Inflammatory macrophage treated with lipopolysaccharide for 1 hour (primary cell): Measurements from ENCODE around the gene INTS1.
A peak's percentile ranks its signal among the peaks of the same experiment; 100 is the strongest.

ENCODE experiments used
- DNase-seq, 2 donors: peaks; one replicate each; pipeline ENCODE4 v3.0.0-alpha.2; 2020 to 2022

Gene INTS1

DNA sequence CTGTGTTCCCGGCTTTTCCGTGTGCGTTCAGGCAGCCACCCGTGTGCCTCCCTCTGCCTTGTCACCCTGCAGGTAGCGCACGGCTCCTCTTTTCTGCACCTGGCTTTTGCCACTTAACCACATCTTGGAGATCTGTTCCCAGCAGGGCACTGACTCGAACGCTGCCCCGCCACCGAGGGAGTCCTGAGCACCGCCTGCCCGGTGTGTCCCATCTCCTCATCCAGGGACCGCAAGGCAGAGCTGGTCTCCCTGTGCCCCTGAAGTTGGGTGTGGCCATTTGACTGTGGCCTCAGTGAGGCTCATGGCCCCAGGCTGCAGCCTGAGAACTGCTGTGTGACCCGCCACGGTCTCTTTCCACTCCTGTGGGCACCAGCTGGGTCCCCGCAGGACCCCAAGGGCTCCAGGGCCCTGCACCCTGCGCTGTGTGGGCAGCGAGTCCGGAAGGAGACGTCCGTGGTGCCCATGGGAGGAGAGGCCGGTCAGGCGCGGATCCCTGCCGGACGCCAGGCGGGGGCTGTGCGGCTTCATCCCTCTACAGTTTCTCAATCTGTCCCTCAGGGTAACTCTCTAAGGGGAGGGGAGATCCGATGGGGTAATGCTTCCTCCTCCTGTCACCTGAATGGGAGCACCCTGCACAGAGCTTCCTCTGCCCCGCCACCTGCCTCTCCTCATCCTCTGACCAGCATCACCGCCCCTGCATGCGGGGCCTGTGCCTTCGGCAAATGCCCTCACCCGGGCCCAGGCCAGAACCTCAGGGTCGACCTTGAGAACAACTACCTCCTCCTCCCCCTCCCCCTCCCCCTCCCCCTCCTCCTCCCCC, 1.8 kb upstream of the INTS1 start:
- DNase-seq = peak in 1 of 2 donors; percentile 23

DNA sequence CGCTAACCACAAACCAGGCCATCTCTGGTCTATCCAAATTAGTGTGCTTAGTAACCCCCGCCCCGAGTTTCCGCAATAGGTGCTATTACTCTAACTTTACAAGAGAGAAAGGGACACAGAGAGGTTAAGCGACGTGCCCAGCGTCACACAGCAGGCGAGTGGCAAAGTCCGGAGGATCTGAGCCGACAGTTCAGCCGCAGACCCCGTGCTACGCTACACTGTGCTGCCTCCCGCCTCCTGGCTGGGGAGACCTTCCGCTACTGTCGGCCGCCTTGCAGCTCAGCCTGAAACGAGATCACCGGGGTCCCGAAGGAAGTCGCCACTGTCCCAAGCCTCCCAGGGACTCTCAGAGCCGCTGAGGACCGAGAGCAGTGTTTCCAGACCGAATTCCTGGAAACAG, 799 bp downstream of the INTS1 start:
- no peak for DNase-seq

DNA sequence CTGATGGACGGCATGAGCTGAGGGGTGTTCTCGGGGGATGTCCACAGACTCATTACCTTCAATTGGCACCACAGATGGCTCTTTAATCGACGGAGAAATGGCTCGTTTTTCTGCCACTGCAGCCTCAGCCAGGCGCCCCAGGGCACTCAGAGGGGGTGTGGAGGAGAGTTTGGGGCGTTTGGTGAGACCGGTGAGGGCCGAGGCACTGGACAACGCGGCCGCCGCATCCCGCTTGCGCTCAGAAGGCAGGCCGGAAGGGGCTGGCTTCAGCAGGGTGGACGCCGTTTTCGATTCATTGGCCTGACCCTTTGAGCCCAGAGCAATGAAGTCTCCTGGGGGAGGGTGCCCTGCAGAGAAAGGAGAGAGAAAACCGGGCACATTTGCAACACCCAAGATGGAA, 1.3 kb downstream of the INTS1 start:
- no peak for DNase-seq

DNA sequence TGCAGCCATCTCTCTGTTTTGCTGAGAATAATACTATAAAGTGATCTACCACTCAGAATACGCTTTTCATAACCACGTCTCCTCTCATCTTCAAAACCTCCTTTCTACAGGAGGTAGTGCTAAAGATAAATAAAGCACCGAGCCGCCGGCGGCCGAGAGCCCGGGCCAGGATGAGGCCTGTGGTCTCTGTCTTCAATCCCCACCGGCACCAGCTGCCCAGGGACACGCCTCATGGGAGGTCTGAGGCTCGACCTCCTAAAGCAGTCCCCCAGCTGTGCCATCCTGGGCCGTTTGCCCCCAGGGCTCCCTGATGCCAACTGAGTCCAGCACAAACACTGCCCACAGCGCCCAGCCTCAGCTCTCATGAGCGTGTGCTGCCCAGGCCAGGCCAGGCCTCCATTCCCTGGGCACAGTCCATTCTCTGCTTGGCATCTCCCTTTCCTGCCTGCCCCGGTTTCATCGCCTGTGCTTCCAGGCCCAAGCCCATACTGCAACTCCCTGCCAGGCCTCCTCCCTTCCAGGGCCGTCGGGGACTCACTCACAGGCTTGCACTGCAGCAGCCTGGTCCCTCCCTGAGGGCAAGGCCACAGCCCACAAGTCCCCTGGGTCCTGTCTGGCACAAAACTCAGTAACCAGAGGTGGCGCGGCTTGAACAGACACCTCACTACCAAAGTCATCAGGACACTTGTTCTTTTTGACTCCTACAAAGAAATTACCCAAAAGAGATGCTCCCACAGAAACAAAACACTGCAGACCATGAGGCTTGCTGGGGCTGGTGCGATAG, 2.5 kb downstream of the INTS1 start:
- no peak for DNase-seq

DNA sequence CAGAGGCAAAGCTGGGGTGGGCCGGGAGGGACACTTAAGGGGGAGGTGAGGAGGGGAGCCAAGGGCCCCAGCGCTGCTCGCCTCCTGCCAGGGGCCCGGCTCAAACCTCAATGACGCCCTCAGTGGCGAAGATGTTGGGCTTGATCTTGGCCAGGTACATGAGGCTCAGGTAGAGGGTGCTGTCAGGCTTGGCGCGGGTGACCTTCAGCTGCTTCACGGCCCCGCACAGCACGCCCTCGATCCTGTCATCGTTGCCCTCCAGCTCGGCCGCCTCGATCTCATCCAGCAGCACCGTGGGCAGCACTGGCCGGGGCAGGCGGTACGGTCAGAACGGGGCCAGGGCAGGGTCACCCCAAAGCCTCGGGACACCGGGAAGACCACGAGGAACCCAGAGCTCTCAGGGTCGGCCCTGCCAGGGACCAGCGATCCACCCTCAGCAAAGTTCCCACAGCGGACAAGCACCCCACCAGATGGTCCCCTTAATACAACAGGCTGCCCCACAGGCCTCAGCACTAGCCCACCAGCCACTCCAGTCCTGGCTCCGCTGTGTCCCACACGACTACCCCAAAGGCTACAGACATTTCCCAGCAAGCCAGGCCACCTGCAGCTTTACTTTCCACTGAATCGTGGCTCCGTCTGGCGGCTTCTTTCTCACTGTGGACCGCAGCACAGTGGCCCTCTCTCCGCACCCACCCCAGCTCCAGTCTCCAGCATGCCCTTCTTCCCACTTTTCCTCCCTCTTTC, 4.0 kb downstream of the INTS1 start:
- DNase-seq = no peak

DNA sequence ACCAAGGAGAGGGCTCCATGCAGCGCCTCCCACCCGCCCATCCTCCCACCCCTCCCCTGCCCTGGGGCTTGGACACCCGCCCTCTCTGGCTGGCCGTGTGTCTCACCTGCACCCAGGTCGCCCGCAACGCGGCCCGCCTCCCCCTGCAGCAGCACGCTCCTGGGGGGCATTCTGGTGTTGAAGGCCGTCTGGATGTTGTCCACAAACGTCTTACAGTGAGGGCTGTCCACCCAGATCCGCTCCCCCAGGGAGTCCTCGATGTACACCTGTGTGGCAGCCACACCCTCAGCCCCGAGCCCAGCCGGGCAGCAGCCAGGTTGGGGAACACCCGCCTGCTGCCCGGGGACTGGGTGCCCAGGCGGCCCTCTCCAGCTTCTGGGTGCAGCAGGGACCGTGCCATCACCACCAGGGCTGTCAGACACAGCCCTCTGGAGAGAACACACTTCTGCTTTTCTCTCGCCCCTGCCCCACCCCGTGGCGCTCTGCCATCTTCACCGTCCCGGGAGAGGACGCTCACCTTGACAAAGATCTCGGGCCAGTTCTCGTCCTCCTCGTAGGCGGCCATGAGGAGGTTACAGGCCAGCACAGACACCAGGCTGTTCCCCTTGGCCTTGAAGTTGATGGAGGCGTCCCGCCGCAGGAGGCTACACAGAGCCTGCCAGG, 4.7 kb downstream of the INTS1 start:
- DNase-seq = no peak

DNA sequence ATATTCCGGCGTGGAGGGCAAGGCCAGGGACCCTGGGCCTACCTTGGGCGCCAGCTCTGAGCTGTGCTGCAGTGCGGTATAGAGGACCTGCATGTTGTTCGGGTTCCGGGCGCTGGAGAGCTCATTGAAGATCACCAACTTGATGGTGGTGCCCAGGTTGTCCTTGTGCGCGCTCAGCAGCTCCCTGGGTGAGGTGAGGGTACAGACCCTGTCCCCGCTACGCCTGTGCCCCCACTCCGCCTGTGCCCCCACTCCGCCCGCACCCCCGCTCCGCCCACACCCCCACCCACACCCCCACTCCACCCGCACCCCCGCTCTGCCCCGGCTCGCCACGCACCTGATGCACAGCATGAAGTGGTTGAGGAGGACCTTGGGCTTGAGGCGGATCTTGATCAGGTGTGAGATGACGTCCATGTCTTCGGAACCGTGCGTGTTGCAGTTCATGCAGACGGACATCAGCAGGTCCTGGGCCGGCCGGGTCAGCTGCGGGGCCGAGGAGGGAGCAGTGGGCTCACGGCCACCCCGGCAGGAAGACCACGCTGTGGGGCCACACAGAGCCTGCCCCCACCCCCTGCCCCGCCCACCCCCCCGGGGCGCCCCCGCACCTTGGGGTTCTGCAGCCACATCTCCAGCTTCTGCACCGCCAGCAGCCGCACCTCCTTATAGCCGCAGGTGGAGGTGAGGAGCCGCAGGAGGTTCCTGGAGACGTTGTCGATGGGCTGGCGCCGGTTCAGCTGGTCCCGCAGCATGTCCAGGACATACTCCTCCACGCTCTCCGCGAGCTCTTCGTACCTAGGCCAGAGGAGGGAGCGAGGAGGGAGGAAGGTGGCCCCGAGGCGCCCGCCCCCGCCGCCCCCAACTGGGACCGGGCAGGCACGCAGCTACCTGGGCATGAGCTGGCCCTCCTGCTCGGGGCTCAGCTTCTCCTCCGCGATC, 5.6 kb downstream of the INTS1 start:
- DNase-seq = no peak

DNA sequence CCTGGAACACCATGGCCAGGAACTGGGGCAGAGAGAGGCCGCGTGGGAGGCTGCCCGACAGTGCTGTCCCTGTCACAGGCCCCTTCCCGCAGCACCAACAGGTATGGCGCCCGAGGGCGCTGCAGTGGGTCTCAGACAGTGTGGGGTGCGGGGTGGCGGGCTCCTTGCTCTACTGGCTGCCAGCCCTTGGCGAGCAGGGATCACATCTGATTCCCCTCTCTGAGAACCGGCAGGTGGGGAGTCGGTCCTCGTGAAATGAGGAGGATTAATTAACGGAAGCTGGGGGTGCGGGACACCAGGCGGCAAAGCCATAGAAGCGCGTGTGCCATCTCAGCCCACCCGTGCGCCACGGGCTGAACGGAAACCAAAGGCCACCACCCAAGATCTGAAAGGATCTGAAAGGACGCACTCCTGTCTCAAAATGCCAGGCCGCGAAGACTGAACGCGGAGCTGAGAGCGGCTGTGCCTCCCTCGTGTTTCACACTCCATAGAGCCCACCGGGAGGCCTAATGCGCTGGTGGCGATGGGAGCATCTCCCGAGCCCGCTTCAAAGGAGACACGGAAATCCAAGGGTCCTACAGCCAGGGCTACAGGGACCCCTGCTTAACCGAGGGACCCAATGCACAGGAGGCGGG, 6.8 kb downstream of the INTS1 start:
- no peak for DNase-seq

DNA sequence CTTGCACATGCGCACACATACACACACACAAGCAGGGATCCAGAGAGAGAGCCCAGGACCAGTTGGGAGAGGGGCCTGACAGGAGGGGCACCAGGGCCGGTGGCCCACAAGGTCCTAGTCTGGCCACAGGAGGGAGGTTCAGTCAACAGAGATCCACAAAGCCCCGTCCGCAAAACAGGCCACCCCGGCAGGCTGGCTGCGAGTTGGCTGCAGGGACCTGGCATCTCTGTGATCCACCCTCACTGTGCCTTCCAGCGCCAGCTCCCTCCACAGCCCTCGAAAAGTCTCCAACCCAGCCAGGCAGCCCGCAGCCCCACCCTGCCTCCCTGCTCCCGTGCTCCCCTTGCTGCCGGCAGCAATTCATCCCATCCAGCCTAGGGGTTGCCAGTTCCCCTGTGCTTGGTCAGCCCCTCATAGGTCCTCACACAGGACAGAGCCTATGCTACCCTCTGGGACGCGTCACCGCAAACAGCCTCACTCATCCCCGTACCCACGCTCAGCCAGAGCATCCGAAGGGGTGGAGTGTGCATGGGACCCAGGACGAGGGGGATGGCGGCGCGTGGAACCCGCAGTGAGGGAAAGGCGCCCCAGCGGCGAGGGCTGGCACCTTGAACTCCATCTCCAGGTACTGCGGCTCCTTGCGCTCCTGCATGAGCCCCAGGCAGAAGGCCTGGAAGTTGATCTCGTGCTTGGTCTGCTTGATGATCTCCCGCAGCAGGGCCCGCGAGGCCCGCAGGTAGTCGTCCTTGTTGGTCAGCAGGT, 7.5 kb downstream of the INTS1 start:
- DNase-seq = no peak

DNA sequence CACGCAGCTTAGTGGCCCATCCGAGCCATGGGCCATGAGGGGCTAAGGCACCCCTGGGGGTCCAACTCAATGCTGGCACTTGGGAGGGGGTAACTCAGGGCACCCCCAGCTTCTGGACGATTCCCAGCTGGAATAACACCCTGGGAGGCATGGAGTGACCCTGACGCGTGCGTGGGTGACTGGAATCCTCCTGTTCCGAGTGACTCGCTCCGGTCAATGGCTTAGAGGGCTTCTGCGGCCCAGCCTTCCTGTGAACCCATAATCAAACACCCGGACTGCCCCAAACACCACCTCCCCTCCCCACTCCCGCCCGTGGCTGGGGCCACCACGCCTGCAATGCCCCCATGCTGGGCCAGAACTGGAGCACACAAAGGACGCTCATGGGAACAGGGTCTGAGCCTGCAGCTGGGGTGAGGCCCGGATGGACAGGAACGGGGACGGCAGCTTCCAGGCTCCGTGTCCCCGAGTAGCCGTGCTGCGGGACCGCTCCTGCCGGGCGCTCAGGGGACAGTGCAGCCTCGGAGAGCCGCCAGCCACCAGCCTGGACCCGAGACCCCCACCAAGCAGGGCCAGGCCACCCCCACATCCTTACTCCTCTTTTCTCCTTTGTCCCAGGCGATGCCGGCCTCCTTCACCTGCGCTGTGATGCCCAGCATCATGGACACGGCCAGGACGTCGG, 8.5 kb downstream of the INTS1 start:
- no peak for DNase-seq

DNA sequence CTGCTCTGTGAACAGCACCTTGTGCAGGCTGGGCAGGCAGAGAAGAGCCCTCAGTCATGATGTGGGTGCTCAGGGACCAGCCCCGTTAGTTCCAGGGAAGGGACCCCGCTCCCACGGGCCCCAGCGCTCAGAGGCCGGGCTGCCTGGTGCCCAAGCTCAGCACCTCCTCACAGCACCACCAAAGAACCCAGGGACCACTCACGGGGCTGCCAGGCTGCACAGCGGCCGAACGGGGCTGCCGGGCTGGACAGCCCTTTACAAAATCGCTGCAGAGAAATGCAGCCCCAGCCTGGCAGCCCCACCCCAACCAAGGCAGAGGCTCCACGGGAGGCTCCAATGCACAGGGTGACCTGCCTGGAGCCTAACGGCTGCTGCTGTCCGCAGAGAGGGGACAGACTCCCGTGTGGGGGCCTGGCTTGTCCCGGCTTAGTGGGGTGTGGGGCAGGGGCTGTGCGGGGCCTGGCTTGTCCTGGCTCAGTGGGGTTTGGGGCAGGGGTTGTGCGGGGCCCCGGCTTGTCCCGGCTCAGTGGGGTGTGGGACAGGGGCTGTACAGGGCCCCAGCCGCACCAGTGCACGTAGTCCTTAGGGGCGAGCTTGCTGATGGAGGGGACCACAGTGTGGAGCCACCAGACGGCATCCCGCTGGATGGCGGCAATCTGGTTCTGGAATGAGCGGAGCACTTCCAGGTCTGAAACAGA, 9.2 kb downstream of the INTS1 start:
- DNase-seq = no peak

DNA sequence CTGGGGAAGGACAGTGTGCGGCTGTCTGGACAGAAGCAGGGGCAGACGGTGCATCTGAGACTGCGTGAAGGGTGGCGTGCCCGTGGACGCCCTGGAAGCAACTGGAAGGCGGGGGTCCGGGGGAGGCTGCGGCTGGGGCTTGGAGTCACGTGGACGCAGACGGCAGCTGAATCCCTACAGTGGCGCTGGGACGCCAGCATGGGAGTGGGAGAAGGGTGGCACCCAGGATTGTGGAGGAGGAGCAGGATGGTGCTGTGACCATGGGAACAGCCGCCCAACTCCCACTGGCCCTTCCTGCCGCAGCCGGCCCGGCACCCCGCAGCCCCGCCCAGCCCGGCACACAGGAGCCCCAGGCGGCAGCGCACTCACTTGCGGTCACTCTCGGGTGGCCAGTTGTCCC, 9.7 kb downstream of the INTS1 start:
- DNase-seq = no peak

DNA sequence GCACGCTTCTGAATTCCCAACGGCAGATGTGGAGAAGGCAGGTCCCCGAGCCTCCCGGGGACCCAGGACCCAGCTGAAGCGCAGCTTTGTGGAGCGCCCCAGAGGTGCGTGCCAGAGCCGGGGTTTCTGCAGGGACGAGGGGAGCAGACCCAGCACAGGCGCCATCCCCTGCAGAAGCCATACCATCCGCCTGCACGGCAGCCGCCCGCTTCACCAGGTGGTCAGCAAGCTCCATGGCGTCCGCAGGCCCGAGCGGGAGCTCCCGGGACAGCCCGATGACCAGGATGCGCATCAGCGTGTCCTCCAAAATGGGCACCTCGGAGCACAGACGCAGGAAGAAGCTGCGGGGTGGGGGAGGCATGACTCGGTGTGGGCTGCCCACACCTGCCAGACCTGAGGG, 10.6 kb downstream of the INTS1 start:
- no peak for DNase-seq

DNA sequence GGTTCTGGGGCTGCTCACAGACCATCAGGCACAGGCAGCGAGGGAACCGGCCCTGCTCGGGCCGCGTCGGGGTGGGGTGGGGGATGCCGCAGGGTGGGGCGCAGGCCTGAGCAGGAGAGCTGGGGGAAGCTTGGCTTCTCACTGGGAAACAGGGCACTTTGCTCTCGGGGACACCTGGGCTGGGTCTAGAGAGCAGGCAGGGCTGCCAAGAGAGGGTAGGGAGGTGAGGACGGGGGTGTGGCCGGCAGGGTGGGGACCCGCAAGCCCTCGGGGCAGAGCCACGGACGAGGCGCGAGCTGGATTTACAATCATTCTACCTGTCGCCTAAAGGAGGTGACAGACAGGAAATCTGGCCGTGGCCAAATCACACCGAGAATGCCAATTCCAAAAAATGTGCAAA, 11.1 kb downstream of the INTS1 start:
- DNase-seq = no peak

DNA sequence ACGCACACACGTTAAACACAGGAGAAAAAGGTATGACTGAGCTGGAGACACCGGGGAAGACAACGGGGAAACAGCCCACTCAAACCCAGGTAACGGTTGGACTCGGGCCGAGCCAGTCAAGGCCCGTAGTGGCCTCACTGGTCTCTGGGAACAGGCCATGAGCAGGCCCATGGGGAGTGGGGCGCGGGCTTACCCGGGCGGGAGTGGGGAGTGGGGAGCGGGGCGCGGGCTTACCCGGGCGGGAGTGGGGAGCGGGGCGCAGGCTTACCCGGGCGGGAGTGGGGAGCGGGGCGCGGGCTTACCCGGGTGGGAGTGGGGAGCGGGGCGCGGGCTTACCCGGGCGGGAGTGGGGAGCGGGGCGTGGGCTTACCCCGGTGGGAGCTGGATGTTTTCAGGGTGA, 11.5 kb downstream of the INTS1 start:
- no peak for DNase-seq

DNA sequence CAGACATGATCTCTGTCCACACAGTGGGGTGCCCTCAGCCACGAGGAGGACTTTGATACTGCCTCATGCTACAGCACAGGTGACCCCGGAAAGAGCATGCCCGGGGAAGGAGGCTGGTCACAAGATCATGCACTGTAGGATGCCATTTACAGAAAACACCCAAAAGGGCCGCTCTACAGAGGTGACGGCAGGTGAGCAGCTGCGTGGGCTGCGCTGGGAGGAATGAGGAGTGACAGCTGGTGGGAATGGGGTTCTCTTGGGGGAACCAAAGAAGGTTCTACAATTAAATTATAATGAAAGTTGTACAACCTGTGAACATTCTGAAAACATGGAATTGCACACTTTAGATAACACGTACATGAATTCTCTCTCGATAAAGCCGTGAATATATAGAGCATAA, 12.0 kb downstream of the INTS1 start:
- DNase-seq = no peak

DNA sequence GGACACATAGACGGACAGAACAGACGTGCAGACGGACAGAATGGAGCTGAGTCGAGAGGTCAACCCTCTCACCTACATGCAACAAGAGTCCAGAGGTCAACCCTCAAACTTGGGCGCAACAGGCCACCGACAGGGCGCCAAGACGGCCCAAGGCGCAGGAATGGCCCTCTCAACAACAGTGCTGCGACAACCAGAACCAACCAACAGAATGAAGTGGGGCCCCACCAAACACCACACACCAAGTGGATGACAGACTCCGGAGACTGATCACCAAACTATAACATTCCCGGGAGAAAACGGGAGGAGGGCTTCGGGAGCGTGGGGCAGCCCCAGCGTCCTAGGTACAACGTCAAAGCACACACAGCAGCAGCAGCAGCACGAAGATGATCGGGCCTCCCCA, 13.4 kb downstream of the INTS1 start:
- no peak for DNase-seq

DNA sequence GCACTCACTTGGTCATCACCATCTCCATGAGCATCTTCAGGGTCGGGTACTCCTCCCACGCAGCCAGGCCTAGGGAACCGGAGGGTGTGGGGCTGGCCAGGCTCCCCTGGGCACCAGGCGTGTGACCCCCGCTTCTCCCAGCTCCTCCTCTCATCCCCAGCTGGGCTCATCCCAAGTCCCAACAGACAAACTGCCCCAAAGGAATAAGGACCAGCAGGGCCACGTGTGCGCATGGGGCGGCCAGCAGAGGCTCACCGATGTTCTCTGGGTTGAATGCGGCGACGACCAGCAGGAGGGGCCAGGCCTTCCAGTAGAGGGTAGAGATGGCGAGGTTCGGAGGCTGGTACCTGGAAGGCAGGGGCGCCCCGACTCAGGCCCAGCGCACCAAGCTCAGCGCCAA, 14.9 kb downstream of the INTS1 start:
- no peak for DNase-seq

DNA sequence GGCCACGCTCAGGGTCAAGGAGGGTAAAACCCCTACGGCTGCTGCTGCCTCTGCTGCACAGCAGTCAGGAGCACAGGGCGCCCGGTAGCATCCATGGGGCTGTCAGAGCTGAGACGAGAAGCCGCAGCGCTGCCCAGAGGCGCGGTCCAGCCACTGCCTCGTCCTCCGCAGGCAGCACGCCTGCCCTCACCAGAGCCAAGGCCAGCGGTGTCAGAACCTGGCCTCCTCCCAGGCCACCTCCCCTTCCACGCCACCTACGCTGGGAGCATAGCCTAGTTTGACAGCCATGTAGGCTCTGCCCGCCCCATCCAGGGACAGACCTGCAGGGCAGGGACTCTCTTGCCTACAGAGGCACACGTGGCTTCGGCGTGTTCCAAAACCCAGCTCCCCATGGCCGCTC, 16.2 kb downstream of the INTS1 start:
- DNase-seq = no peak
